Skin epidermis (tissue), 12 donors: Measurements from ENCODE around the gene RARB.

ENCODE experiments used
- H3K27ac ChIP-seq, 21 experiments: fragments of 200-600 bp; sonication (generic) in 11 of 21; one replicate each; pipeline ENCODE4 v1.5.0; 2020; ENCODE audit warnings: mild to moderate bottlenecking in 3 of 21, inconsistent platforms in 2 of 21, moderate library complexity in 2 of 21
- H3K4me3 ChIP-seq, 7 experiments: fragments of 200-600 bp; sonication (generic) in 2 of 7; one replicate each; pipeline ENCODE4 v1.5.0; 2020; ENCODE audit warnings: inconsistent platforms in 2 of 7, mild to moderate bottlenecking in 2 of 7, moderate library complexity in 1 of 7

The RARB gene

DNA sequence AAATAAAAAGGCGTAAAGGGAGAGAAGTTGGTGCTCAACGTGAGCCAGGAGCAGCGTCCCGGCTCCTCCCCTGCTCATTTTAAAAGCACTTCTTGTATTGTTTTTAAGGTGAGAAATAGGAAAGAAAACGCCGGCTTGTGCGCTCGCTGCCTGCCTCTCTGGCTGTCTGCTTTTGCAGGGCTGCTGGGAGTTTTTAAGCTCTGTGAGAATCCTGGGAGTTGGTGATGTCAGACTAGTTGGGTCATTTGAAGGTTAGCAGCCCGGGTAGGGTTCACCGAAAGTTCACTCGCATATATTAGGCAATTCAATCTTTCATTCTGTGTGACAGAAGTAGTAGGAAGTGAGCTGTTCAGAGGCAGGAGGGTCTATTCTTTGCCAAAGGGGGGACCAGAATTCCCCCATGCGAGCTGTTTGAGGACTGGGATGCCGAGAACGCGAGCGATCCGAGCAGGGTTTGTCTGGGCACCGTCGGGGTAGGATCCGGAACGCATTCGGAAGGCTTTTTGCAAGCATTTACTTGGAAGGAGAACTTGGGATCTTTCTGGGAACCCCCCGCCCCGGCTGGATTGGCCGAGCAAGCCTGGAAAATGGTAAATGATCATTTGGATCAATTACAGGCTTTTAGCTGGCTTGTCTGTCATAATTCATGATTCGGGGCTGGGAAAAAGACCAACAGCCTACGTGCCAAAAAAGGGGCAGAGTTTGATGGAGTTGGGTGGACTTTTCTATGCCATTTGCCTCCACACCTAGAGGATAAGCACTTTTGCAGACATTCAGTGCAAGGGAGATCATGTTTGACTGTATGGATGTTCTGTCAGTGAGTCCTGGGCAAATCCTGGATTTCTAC lies at the start of gene RARB:
TSS of gene RARB (plus strand) at position 322 of the 847 bp plus-strand sequence. CDS start at position 791, 469 bp downstream.
- Histone ChIP-seq H3K27ac (peak within 1 kb of the TSS in 12 of 21 experiments; percentile 6 to 75 (median 40)), H3K4me3 (peak within 1 kb of the TSS; percentile 16 to 45 (median 29))

DNA sequence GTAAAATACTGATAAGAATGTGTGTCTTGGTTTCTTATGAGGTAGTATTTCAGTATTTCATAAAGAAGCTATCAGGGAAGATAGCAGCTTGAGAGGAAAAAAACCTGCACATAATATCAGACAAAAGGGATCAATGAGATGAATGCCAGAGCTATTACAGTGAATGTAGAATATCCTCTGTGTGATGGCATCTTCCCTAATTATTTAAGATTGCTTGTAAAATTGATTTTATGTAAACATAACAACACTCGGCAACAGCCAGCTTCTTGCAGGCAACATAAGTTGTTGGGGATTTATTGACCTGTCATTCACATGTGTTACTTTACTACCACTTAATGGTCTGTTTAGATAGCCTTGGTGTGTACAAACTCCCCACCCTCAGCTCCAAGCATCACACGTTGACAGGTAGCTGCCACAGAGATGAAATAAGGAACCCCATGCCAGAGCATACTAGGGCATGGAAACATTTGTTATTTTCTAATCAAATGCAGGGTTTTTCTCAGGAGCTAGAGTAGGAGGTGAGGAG lies 49.2 kb upstream of the RARB start:
- no peak overlapping the region for H3K27ac ChIP-seq

DNA sequence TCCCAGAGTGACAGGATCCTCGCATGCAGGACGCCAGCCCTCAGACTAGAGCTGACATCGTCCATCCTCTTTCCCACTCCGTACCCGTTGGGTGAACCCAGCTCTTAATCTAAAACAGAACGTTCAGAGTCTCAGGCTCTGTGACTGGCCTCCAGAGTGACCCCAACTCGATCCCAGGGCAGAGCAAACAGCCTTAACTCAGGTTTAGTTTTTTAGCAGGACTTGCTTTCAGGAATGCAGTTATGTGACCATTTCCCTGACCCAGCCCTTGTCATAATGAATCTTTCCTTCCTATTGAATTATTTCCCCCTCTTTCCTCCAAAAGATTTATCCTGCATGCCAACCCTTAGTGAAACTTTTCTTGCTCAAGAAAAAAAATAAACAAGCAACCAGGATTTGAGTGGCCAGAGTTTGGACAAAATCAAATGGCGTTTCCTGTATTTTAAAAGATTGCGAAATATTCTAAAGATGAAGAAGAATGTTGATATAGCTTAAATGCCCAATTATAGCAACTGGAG lies 47.8 kb upstream of the RARB start:
- H3K4me3 ChIP-seq: no peak overlapping the region
- no peak overlapping the region for H3K27ac ChIP-seq

More for the DNA sequence above, 49.2 kb upstream of the RARB start:
- no peak overlapping the region for H3K4me3 ChIP-seq

DNA sequence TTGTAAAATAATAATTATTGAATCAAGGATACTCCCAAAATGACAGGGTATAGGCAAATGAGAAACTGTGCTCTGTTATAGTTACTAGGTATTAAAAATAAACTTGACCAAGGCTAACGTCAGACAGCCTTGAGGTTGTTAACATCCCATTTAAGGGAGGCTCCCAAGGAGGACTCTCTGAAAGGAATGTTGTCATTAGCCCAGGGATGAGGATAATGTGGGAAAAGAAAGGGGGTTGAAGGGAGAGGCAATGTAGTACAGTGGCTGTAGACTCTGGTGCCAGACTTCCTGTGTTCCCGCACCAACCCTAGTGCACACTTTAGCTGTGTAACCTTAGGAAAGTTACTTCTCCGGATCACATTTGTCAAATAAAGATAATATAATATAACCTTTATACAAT lies 47.0 kb upstream of the RARB start:
- no peak overlapping the region for H3K27ac ChIP-seq
- no peak overlapping the region for H3K4me3 ChIP-seq

DNA sequence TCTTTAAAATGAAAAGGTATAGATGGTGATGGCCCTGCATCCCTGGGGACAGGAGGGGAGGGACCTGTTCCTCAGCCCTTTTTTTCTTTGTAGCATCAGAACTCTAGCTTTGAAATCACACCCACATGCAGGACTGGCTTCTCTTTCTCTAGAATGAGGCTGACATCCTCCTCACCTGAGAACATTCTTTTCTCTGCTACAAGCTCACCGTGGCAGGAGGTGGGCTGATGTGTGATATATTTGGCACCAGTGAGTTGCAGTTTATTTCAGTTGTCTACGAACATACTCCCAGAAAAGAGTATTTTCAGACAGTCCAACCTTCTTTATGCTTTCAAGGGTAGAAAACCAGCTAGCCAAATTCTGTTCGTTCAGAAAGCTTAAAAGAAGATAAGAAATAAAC lies 43.6 kb upstream of the RARB start:
- Histone ChIP-seq H3K4me3 (no peak overlapping the region), H3K27ac (no peak overlapping the region)

DNA sequence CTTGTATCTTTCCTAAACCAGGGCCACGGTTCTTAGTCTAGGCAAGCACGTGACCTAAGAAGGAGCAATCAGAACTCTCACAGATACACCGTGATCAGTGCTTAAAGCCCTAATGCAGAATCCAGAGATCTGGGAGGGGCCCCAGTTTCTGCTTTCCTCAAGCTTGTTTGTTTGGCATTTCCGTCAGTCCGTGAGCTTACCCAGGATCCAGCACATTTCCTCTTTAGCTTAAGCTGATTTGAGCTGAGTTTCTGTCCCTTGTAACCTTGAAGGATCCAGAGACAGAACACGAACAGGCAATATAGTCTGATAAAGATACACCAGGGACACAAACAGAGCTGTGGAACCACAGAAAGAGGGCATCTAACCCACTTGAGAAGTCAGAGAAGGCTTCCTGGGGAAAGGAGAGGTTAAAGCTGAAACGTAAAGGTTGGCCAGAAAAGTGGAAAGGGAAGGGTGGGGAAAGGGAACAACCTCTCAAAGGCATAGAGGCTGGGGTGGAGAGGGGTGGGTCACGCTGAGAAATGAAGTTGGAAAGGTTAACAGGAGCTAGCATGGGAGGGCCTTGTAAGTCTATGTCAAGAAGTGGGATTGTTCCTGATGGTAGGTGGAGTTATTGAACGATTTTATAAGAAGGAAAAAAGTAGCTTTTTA lies 42.1 kb upstream of the RARB start:
- H3K4me3 ChIP-seq: no peak overlapping the region
- no peak overlapping the region for H3K27ac ChIP-seq

DNA sequence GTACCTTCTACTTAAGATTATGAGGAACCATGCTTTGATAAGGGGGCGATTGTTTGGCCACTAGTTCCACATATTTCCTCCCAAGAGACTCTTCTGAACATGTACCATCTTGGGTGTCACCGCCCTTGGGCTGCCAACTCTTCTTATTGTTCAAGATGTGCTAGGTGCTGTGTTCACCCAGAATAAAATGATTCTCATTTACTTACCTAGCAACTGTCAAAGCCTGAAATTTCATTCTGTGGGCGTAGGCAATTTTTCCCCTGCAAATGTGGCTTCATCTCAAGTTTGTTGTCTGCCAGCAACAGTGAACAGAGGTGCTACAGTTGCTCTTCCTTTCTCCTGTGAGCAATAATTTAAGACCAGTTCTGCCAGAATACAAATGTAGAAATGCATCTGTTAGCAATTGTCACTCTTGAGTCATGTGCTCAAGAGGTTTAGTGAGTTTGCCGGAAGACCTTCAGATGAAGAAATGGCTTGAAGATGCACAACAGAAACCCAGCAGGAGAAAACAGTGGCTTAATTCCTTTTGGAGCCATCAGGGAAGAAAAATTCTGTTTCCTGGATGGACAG lies 41.3 kb upstream of the RARB start:
- Histone ChIP-seq H3K27ac (no peak overlapping the region), H3K4me3 (no peak overlapping the region)

DNA sequence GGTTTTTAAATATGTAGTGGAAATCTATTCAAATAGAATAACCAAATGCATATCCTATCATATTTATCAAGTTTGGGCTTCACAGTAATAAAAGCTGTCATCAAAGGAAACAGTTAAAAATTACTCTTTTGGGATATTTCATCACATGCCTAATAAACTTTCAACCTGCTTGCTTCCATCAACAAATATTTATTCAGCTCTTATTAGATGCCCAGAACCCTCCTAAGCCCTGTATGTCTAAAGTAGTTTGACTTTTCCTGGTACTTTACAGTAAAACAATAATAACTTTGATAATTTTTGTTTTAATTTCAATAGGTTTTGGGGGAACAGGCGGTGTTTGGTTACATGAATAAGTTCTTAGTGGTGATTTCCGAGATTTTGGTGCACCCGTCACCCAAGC lies 37.5 kb upstream of the RARB start:
- H3K4me3 ChIP-seq: no peak overlapping the region
- H3K27ac ChIP-seq: no peak overlapping the region

DNA sequence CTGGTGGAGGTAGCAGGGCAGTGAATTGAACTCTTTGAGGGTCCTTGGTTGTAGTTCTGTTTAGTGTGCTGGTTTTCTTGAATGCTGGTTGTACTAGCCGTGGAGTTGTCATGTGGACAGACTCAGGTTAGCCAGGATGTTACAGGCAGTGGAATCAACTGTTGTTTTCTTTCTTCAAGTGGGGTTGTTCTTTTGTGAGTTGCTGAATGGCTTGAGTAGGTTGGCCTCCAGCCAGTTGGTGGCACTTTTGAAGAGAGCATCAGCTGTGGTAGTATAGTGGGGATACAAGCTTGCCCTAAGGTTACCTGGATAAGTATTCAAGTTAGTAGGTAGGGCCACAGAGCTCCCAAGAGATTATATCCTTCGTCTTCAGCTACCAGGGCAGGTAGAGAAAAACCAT lies 31.8 kb upstream of the RARB start:
- no peak overlapping the region for H3K27ac ChIP-seq

DNA sequence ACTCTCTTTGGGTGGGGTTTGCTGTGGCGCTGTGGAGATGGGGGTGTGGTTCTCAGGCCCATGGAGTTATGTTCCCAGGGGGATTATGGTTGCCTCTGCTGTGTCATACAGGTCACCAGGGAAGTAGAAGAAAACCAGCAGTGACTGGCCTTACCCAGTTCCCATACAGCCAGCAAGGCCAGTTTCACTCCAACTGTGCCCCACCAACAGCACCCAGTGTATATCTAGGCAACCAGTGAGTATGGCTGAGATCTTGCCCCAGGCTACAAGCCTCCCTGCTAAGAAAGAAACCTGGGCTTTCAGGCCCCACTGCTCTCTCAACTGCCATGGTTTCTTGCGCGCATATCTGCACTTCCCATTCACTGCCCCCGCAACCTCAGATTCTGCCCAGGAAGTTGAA lies 31.4 kb upstream of the RARB start:
- no peak overlapping the region for H3K27ac ChIP-seq
- H3K4me3 ChIP-seq: no peak overlapping the region

More for the DNA sequence above, 31.8 kb upstream of the RARB start:
- H3K4me3 ChIP-seq: no peak overlapping the region

DNA sequence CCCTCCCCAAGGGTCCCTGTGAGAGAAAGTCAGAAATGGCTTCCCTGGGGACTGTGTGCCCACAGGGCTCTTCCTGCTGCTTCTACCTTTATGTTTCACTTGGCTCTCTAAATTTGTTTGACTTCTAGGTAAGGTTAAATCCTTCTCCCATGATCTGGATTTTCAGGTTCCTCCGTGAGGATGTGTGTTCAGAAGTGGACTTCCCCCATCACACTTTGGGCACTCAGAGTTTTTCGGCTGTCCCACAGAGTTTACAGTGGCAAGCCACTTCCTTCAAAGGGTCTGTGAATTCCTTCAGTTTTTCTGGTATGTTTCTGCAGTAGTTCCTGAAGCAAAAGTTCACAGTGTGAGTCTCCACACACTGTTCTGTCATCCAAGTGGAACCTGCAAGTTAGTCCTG lies 30.9 kb upstream of the RARB start:
- no peak overlapping the region for H3K27ac ChIP-seq
- no peak overlapping the region for H3K4me3 ChIP-seq

DNA sequence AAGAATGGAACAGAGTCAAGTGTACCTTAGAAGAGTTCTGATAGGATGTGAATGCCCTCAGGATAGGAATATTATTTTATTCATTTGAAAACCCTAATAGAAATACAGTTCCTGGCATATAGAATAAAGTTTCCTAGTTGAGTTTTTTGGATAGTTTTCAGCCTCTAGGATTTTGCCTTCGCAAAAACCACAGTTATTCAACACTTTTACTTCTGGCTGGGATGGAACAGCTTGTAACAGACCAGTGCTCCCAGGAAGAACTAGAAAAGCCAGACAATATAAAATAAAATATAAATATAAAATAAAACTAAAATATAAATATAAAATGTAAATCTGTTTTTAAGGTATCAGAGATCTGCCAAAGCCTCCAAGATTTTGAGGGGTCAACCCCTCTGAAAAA lies 27.5 kb upstream of the RARB start:
- no peak overlapping the region for H3K4me3 ChIP-seq
- H3K27ac ChIP-seq: no peak overlapping the region

DNA sequence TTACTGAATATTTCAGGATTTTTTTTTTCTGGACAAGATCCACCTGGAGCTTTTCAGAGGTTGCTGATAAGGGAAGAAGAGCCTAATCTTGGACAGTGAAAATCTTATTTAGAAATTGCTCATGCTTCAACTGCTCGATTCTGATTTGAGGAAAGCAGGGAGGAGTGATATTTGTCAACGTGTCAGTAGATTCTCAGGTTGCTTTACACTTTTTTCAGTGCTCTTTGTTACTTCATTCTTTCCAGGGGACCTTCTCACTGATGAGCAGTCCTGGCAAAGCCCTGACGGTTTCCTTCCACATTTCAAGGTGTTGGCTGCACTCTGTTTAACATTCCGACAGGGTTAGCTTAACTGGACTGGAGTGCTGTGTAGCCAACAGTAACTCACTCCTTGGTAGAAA lies 24.1 kb upstream of the RARB start:
- no peak overlapping the region for H3K27ac ChIP-seq
- no peak overlapping the region for H3K4me3 ChIP-seq

DNA sequence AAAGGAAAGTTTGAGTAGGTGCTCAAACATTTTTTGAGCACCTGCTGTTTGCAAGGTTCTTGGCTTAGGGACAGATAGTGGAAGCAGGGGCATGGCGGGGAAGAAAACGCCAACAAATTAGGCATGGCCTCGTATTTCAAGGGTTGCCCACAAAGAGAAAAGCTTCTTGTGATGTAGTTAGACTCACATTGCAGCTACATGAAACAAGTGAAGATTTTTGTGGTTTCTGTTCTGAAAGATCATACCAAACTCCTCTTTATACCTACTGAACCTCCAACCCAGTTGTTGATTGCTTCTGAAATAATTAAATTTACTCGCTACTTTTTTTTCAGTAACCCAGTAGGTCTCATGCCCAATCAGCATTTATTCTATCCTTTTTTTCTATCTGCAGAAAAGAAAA lies 23.5 kb upstream of the RARB start:
- Histone ChIP-seq H3K27ac (no peak overlapping the region), H3K4me3 (no peak overlapping the region)

DNA sequence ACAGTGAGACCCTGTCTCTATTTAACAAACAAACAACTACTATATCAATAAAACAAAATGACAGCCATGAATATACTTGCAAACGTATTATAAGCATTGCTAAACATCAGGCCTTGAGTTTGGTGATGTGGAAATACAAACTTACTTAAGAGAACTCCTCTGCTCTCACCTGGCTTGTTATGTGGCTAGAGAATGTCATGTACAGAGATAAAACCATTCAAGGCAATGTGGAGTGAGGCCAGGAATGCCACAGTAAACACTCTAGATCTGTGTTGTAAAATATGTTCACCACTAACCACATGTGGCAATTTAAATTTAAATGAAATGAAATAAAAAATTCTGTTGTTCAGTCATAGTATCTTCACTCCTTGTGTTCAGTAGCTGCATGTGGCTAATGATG lies 22.7 kb upstream of the RARB start:
- Histone ChIP-seq H3K27ac (no peak overlapping the region), H3K4me3 (no peak overlapping the region)

DNA sequence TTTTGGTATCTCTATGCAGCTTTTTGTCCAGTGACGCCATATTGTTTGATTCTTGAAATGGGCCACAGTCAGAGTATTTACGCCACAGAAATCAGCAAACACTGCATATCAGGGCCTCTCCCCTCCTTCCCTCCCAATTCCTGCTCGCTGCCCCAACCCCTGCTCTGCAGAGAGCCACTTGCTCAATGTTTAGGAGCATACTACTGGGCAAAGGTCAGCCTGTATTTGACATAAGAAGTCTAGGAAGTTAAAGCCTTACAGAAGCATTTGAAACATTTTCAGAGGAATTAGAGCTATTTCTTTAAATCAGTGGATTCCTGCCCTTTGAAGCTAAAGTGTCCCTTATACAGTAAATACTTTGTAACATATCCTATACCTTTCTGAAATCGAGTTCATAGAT lies 17.4 kb upstream of the RARB start:
- Histone ChIP-seq H3K27ac (no peak overlapping the region), H3K4me3 (no peak overlapping the region)

DNA sequence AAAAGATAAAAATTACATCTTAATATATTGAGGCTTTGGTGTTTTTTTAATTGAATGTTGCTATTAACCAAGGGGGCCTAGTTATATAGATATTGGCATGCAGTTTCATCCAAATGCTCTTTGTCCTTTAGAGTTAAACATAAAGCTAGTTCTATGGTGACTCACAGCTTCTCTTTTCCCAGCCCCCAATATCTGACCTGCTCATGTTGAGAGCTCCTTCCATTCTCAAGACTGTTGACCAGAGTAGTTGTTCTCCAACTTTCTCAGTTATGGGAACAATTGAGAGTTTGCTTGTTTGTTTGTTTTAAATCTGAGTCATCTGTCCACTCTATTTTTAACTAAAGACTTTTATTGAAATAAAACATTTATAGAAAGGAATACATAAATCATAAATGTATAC lies 15.8 kb upstream of the RARB start:
- Histone ChIP-seq H3K27ac (no peak overlapping the region), H3K4me3 (no peak overlapping the region)

DNA sequence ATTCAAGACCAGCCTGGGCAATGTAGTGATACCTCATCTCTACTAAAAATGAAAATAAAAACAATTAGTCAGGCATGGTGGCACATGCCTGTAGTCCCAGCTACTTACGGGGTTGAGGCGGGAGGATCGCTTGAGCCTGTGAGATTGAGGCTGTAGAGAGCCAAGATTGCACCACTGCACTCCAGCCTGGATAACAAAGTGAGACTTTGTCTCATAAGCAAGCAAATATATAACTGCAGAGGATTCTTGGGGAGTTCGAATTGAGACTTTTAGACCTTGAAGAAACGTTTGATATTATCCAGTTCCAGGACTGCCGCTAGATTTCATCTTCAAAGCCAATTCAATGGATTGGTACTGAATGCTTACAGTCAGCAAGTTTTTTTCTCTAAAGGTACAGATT lies 11.9 kb upstream of the RARB start:
- Histone ChIP-seq H3K4me3 (no peak overlapping the region), H3K27ac (no peak overlapping the region)

DNA sequence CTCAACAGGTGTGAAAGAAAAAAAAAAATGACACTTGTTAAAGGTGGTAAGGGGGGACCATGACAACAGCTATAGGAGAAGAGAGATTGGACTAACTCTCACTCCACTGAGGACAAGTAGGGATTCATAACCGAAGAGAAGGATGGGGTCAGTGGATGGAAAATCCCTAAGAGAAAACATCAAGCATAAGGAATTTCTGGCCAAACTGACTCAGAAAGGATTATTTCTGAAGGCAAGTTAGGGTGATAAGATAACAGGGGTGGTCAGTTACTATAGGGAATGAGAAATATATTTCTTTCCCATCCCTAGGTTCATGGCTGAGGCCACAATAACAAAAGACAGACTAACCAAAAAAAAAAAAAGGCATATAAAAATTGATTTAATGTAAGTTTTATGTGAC lies 9.5 kb upstream of the RARB start:
- Histone ChIP-seq H3K4me3 (no peak overlapping the region), H3K27ac (no peak overlapping the region)

DNA sequence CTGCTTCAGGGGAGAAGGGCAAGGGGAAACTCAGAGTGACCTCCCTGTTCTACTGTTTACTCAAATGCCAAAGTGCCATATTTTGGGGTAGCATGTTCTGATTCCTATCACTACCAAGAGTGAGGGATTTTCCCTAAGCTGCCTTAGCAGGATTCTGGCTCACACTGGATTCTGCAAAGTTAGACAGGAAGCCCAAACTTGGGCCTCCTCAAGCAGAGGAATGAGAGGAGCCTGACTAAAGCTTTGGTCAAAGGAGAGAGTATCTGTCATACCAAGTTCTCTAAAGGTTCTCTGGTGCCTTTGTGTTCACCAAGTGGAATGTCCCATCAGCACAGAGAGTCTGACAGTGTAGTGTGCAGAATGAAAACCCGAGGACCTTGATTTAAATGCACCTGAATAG lies 8.8 kb upstream of the RARB start:
- no peak overlapping the region for H3K27ac ChIP-seq

DNA sequence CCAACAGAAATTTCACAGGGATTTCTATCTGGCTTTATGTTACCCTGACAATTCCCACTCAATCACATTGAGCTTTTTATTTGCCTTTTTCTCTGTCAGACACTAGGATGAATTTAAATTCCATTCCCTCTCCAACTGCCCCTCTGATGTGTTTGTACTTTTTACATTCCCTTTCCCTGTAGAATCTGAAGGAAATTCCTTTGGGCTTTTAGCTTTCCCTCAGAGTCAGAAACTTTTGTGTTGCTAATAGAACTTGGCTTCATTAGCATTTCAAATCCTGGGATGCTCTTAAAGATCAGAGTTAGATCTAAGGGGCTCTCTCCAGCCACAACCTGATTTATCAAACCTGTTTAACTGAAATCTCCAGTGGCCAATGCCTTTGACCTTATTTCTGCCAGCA lies 7.9 kb upstream of the RARB start:
- Histone ChIP-seq H3K27ac (no peak overlapping the region), H3K4me3 (no peak overlapping the region)

More for the DNA sequence above, 8.8 kb upstream of the RARB start:
- H3K4me3 ChIP-seq: no peak overlapping the region
